ENCODE results near the gene GSTM2.

GRCh38 chr1:109619576-109620400 is 48.1 kb upstream of the GSTM2 start, which contains the start of the genes AMPD2 and GNAT2:
- TF ChIP-seq JUND (IDR thresholded peaks at IDR 0.05) (no peak), CTCF (IDR thresholded peaks at IDR 0.05; ENCODE audit: low read depth, low read length, missing input control) (no peak), MAX (IDR thresholded peaks at IDR 0.05) (no peak), SP1 (IDR thresholded peaks at IDR 0.05) (peak; percentile 44)
- TF ChIP-seq, protein P1, sequence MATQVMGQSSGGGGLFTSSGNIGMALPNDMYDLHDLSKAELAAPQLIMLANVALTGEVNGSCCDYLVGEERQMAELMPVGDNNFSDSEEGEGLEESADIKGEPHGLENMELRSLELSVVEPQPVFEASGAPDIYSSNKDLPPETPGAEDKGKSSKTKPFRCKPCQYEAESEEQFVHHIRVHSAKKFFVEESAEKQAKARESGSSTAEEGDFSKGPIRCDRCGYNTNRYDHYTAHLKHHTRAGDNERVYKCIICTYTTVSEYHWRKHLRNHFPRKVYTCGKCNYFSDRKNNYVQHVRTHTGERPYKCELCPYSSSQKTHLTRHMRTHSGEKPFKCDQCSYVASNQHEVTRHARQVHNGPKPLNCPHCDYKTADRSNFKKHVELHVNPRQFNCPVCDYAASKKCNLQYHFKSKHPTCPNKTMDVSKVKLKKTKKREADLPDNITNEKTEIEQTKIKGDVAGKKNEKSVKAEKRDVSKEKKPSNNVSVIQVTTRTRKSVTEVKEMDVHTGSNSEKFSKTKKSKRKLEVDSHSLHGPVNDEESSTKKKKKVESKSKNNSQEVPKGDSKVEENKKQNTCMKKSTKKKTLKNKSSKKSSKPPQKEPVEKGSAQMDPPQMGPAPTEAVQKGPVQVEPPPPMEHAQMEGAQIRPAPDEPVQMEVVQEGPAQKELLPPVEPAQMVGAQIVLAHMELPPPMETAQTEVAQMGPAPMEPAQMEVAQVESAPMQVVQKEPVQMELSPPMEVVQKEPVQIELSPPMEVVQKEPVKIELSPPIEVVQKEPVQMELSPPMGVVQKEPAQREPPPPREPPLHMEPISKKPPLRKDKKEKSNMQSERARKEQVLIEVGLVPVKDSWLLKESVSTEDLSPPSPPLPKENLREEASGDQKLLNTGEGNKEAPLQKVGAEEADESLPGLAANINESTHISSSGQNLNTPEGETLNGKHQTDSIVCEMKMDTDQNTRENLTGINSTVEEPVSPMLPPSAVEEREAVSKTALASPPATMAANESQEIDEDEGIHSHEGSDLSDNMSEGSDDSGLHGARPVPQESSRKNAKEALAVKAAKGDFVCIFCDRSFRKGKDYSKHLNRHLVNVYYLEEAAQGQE (IDR thresholded peaks at IDR 0.05): no peak

Measured in liver (tissue), 3 donors.